H1 (cell line): ENCODE data around the gene GLB1L2.

Experiments used
- KDM1A ChIP-seq: fragments of 200-600, 300-600 bp; sonication (generic); IDR thresholded peaks from 2 replicates; pipeline ENCODE4 v1.7.1; 2016; ENCODE audit warnings: mild to moderate bottlenecking, low read length, borderline replicate concordance
- POLR2A ChIP-seq, 2 experiments: IDR thresholded peaks; 1 replicate in 1 of 2; 2 replicates in 1 of 2; pipeline ENCODE4 v1.6.1; 2011; ENCODE audit warnings: low read depth in 2 of 2, low read length in 2 of 2, mild to moderate bottlenecking in 2 of 2; ENCODE audit errors: control extremely low read depth in 1 of 2
- RXRA ChIP-seq: IDR thresholded peaks from 2 replicates; pipeline ENCODE4 v1.6.1; 2011; ENCODE audit warnings: low read depth, mild to moderate bottlenecking, low read length, moderate library complexity; ENCODE audit not compliant: insufficient read depth
- TF ChIP-seq, protein P1 (sequence below), 3 experiments: IDR thresholded peaks; 1 replicate in 2 of 3; 2 replicates in 1 of 3; pipeline versions ENCODE4 v1.5.1 to v1.6.1; 2011; ENCODE audit warnings: low read length in 3 of 3, mild to moderate bottlenecking in 3 of 3, inconsistent platforms in 2 of 3, low read depth in 1 of 3, moderate library complexity in 1 of 3; ENCODE audit not compliant: insufficient read depth in 1 of 3; ENCODE audit errors: control extremely low read depth in 1 of 3
- TF ChIP-seq, protein P2 (sequence below): IDR thresholded peaks from 2 replicates; pipeline ENCODE4 v1.6.1; 2012; ENCODE audit warnings: inconsistent platforms

DNA sequence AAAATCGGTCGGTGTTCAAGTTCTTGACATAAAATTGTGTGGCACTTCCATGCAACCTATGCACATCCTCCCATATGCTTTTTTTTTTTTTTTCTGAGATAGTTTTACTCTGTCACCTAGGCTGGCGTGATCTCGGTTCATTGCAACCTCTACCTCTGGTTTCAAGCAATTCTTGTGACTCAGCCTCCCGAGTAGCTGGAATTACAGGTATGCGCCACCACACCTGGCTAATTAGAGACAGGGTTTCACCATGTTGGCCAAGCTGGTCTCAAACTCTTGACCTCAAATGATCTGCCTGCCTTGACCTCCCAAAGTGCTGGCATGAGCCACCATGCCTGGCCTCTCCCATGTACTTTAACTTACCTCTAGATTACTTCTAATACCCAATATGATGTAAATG is 40.6 kb upstream of the GLB1L2 start:
- TF ChIP-seq, protein P1, sequence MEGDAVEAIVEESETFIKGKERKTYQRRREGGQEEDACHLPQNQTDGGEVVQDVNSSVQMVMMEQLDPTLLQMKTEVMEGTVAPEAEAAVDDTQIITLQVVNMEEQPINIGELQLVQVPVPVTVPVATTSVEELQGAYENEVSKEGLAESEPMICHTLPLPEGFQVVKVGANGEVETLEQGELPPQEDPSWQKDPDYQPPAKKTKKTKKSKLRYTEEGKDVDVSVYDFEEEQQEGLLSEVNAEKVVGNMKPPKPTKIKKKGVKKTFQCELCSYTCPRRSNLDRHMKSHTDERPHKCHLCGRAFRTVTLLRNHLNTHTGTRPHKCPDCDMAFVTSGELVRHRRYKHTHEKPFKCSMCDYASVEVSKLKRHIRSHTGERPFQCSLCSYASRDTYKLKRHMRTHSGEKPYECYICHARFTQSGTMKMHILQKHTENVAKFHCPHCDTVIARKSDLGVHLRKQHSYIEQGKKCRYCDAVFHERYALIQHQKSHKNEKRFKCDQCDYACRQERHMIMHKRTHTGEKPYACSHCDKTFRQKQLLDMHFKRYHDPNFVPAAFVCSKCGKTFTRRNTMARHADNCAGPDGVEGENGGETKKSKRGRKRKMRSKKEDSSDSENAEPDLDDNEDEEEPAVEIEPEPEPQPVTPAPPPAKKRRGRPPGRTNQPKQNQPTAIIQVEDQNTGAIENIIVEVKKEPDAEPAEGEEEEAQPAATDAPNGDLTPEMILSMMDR (IDR thresholded peaks at IDR 0.05; ENCODE audit: control extremely low read depth in 1 of 3, insufficient read depth in 1 of 3, low read depth in 1 of 3, low read length in 3 of 3): no peak
- TF ChIP-seq, protein P2, sequence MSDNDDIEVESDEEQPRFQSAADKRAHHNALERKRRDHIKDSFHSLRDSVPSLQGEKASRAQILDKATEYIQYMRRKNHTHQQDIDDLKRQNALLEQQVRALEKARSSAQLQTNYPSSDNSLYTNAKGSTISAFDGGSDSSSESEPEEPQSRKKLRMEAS: no peak
- TF ChIP-seq POLR2A (IDR thresholded peaks at IDR 0.05; ENCODE audit: control extremely low read depth in 1 of 2, low read depth in 2 of 2, low read length in 2 of 2) (no peak), KDM1A (no peak), RXRA (no peak)
